Transverse colon (tissue), 4 donors: ENCODE data around the gene RCAN2. TPM values are rescaled to one million over a fixed set of nuclear protein-coding genes. Genes with fewer than 3 reads are reported as not detected.

Experiments
- DNase-seq: peaks from one replicate; pipeline ENCODE4 v3.0.0-alpha.2; 2019
- H3K27ac ChIP-seq, 4 donors: fragments of 200-600 bp; sonication (generic); 2 replicates each; pipeline ENCODE4 v1.5.1; 2016 to 2018; ENCODE audit warnings: inconsistent platforms in 4 of 4
- H3K27me3 ChIP-seq: fragments of 200-600 bp; sonication (generic); 2 replicates; pipeline ENCODE4 v1.5.1; 2017; ENCODE audit warnings: inconsistent platforms
- H3K36me3 ChIP-seq, 4 donors: fragments of 200-600 bp; sonication (generic); 2 replicates each; pipeline ENCODE4 v1.5.1; 2017 to 2019; ENCODE audit warnings: inconsistent platforms in 4 of 4
- H3K4me1 ChIP-seq, 4 donors: fragments of 200-600 bp; sonication (generic); 2 replicates each; pipeline ENCODE4 v1.5.1; 2017 to 2020; ENCODE audit warnings: inconsistent platforms in 4 of 4
- H3K4me3 ChIP-seq, 4 donors: fragments of 200-600 bp; sonication (generic); 1 replicate in 1 of 4; 2 replicates in 3 of 4; pipeline versions ENCODE4 v1.5.1 to v1.6.1; 2017 to 2019; ENCODE audit warnings: inconsistent platforms in 4 of 4
- H3K9me3 ChIP-seq, 2 donors: fragments of 200-600 bp; sonication (generic); 2 replicates each; pipeline ENCODE4 v1.5.1; 2017 to 2019; ENCODE audit warnings: inconsistent platforms in 2 of 2
- CTCF ChIP-seq, 5 experiments: fragments of 200-600 bp in 3 of 5; fragments of 450-650 bp in 2 of 5; sonication (generic) in 3 of 5; IDR thresholded peaks; 1 replicate in 2 of 5; 2 replicates in 3 of 5; pipeline ENCODE4 v1.5.1; 2016 to 2017; ENCODE audit warnings: antibody characterized with exemption in 5 of 5, inconsistent platforms in 3 of 5, mild to moderate bottlenecking in 2 of 5, moderate library complexity in 1 of 5
- EP300 ChIP-seq: sonication (generic); formaldehyde crosslinking; IDR thresholded peaks from one replicate; pipeline ENCODE4 v1.6.1; 2017; ENCODE audit warnings: antibody characterized with exemption, low read depth
- POLR2A ChIP-seq: fragments of 450-650 bp; IDR thresholded peaks from one replicate; pipeline ENCODE4 v1.6.1; 2016; ENCODE audit warnings: antibody characterized with exemption, mild to moderate bottlenecking, moderate library complexity
- POLR2AphosphoS5 ChIP-seq, 3 donors: sonication (generic); formaldehyde crosslinking; IDR thresholded peaks; one replicate each; pipeline ENCODE4 v1.6.1; 2016; ENCODE audit warnings: antibody characterized with exemption in 3 of 3
- WGBS, 2 donors: methylation state at CpG; one replicate each; pipeline ENCODE4 v1.1.5; 2018; ENCODE audit warnings: low coverage in 1 of 2; 5-methylcytosine and 5-hydroxymethylcytosine counted together
- in situ Hi-C, 4 donors: fragments of 200-750 bp; cut with MboI; loops; one replicate each; pipeline versions ENCODE4 v1.15.0 to v1.15.1; 2017; ENCODE audit warnings: low sequenced_read_pairs in 3 of 4, low pct_ligation_motif_present in 1 of 4, low pct_unique_long_range_greater_than_20kb in 1 of 4
- intact Hi-C: fragments of 100-400 bp; cut with DNase I; formaldehyde crosslinking; loops from one replicate; pipeline ENCODE4 v1.15.1; 2023; ENCODE audit warnings: low total_unique reads
- total RNA-seq, 4 donors: library from RNA; depleted of rRNA; stranded (reverse); fragments of >200 nt; gene quantifications; one replicate each; pipeline ENCODE4 v1.1.0, GENCODE V29; 2016

The RCAN2 gene
- total RNA-seq, 4 donors from 2014 or later: 1.9 to 9.5 (median 7.5) TPM

GRCh38 chr6:46233129-46233528 is 258.1 kb downstream of the RCAN2 start:
- no peak for TF ChIP-seq EP300
- TF ChIP-seq CTCF (IDR thresholded peaks at IDR 0.05): no peak
- TF ChIP-seq POLR2A: no peak
- no peak for TF ChIP-seq POLR2AphosphoS5 (IDR thresholded peaks at IDR 0.05)
- in situ Hi-C loops (loop anchor here in 2 of 4 donors (10.0 to 25.0 kb wide), 2 partner anchors 182 to 379 kb away; no protein-coding TSS in a partner anchor), intact Hi-C loops (no loop called here)
- DNase-seq: no peak
- H3K4me3 ChIP-seq: no peak overlapping the region
- no peaks in the 10 kb centered on the region for H3K4me1 ChIP-seq
- H3K9me3 ChIP-seq: no peaks in the 10 kb centered on the region
- 98% methylated on average over 3 of the region's 3 CpGs; no CpG with 5 or more reads in 1 of the 2 donors for WGBS, 2 donors
- H3K27me3 ChIP-seq: no peaks in the 10 kb centered on the region
- H3K36me3 ChIP-seq: no peaks in the 10 kb centered on the region
- H3K27ac ChIP-seq: no peak overlapping the region

- Histone ChIP-seq H3K9me3 (no peaks in the 10 kb centered on the region), H3K27ac (no peak overlapping the region), H3K4me3 (no peak overlapping the region), H3K4me1 (peaks cover 0 to 3% (median 0%) of the 10 kb centered on the region in 4 donors), H3K36me3 (no peaks in the 10 kb centered on the region), H3K27me3 (no peaks in the 10 kb centered on the region)
- intact Hi-C loops (loop anchor here (10.0 kb wide), 1 partner anchor 403 kb away; no protein-coding TSS in a partner anchor), in situ Hi-C loops (loop anchor here (10.0 to 25.0 kb wide), 4 partner anchors 135 to 415 kb away; no protein-coding TSS in a partner anchor)
- 34% methylated on average over 1 of the region's 1 CpG; no CpG with 5 or more reads in 1 of the 2 donors for WGBS, 2 donors
- DNase-seq: no peak
- no peak for TF ChIP-seq POLR2A
- no peak for TF ChIP-seq POLR2AphosphoS5 (IDR thresholded peaks at IDR 0.05)
- TF ChIP-seq CTCF (IDR thresholded peaks at IDR 0.05): no peak
Observed at GRCh38 chr6:46222286-46222685, 269.0 kb downstream of the RCAN2 start.

GRCh38 chr6:46221222-46221793 is 269.9 kb downstream of the RCAN2 start:
- in situ Hi-C loops (loop anchor here (10.0 to 25.0 kb wide), 4 partner anchors 134 to 416 kb away; no protein-coding TSS in a partner anchor), intact Hi-C loops (loop anchor here (10.0 kb wide), 1 partner anchor 403 kb away; no protein-coding TSS in a partner anchor)
- WGBS, 2 donors: 40 to 45% methylated on average over 4 of the region's 4 CpGs
- H3K4me3 ChIP-seq: no peak overlapping the region
- no peaks in the 10 kb centered on the region for H3K27me3 ChIP-seq
- no peak overlapping the region for H3K27ac ChIP-seq
- no peaks in the 10 kb centered on the region for H3K9me3 ChIP-seq
- no peak for TF ChIP-seq EP300
- no peak for TF ChIP-seq POLR2A
- peak; percentile 70 to 91 (median 82) for TF ChIP-seq CTCF (IDR thresholded peaks at IDR 0.05)
- TF ChIP-seq POLR2AphosphoS5 (IDR thresholded peaks at IDR 0.05): no peak
- peaks cover 0 to 3% (median 0%) of the 10 kb centered on the region in 4 donors for H3K4me1 ChIP-seq
- DNase-seq: no peak
- no peaks in the 10 kb centered on the region for H3K36me3 ChIP-seq

- Histone ChIP-seq H3K4me1 (peaks cover 0 to 3% (median 0%) of the 10 kb centered on the region in 4 donors), H3K4me3 (no peak overlapping the region), H3K36me3 (no peaks in the 10 kb centered on the region), H3K27ac (no peak overlapping the region), H3K9me3 (no peaks in the 10 kb centered on the region), H3K27me3 (no peaks in the 10 kb centered on the region)
- intact Hi-C loops (loop anchor here (10.0 kb wide), 1 partner anchor 404 kb away; no protein-coding TSS in a partner anchor), in situ Hi-C loops (loop anchor here (10.0 to 25.0 kb wide), 4 partner anchors 133 to 417 kb away; no protein-coding TSS in a partner anchor)
- TF ChIP-seq CTCF (IDR thresholded peaks at IDR 0.05): no peak
- no peak for TF ChIP-seq POLR2A
- TF ChIP-seq EP300: no peak
- no peak for TF ChIP-seq POLR2AphosphoS5 (IDR thresholded peaks at IDR 0.05)
- 55 to 58% methylated on average over 6 of the region's 6 CpGs for WGBS, 2 donors
- no peak for DNase-seq
Observed at GRCh38 chr6:46220352-46221221, 270.7 kb downstream of the RCAN2 start.
